ENCODE data around the gene ZNF350.
"Not testable (repeated sequence)": the region's sequence is repeated elsewhere in the genome, so short reads cannot be mapped to it uniquely, and the experiment has no call there.

The ZNF350 gene

GRCh38 chr19:51971624-51972023 is 15.0 kb downstream of the ZNF350 start:
- peak; percentile 23 for DNase-seq

- DNase-seq = no peak
Observed at GRCh38 chr19:51970718-51971117, 15.9 kb downstream of the ZNF350 start.

GRCh38 chr19:51965583-51965982 is 21.1 kb downstream of the ZNF350 start:
- no peak for DNase-seq

GRCh38 chr19:51960621-51961233 is 25.9 kb downstream of the ZNF350 start:
- not testable (repeated sequence) for DNase-seq

- DNase-seq = no peak
Observed at GRCh38 chr19:51959791-51960190, 26.8 kb downstream of the ZNF350 start.

GRCh38 chr19:51957846-51958245 is 28.8 kb downstream of the ZNF350 start:
- DNase-seq = not testable (repeated sequence)

- DNase-seq = peak; percentile 40
Observed at GRCh38 chr19:51948975-51949374, 37.7 kb downstream of the ZNF350 start.

GRCh38 chr19:51946602-51947001 is 40.0 kb downstream of the ZNF350 start:
- no peak for DNase-seq

- no peak for DNase-seq
Observed at GRCh38 chr19:51944798-51945552, 41.7 kb downstream of the ZNF350 start.

GRCh38 chr19:51938936-51939335 is 47.7 kb downstream of the ZNF350 start:
- no peak for DNase-seq

- DNase-seq = no peak
Observed at GRCh38 chr19:51931921-51932320, 54.7 kb downstream of the ZNF350 start.

- DNase-seq = no peak
Observed at GRCh38 chr19:51927859-51928258, 58.8 kb downstream of the ZNF350 start.

- DNase-seq = peak; percentile 91
Observed at GRCh38 chr19:51926784-51927741, 59.6 kb downstream of the ZNF350 start, which contains the start of gene ZNF613. ZNF613 (plus strand) TSS chr19:51927472; CDS start chr19:51936221, 8,749 bp downstream.

- no peak for DNase-seq
Observed at GRCh38 chr19:51926426-51926783, 60.2 kb downstream of the ZNF350 start.

GRCh38 chr19:51921949-51922348 is 64.7 kb downstream of the ZNF350 start:
- DNase-seq = no peak

- no peak for DNase-seq
Observed at GRCh38 chr19:51919606-51920005, 67.0 kb downstream of the ZNF350 start.

- no peak for DNase-seq
Observed at GRCh38 chr19:51916167-51916566, 70.5 kb downstream of the ZNF350 start.

GRCh38 chr19:51915324-51915867 is 71.2 kb downstream of the ZNF350 start:
- DNase-seq = no peak

All from fibroblast of skin of back (primary cell).